Measurements from ENCODE around the gene TMEM161A.

DNA sequence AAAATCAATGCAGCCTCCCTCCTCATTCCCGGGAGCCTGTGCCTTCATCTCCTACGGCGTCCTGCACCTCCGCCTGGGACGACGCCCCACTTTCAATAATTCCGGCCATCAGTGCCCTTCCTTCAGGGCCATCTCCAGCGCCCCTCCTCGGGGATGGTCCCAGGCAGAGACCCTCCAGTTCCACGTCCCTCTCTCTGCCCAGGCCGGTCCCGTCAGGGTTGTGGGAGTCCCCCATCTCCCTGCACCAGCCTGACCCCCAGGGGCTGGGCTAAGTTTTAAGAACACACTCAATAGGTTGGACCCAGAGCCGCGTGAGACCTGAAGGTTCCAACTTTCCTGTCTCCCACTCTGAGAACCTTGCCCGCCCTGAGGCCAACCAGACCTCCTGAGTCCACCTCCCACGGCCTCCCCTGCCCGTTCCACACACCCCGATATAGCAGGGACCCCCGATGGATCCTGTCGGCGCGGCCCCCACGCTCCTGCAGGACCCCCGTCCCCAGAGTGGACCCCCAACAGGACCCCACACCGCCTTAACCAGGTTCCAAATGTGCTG, 646 bp downstream of the TMEM161A start:
- TF ChIP-seq CTCF (IDR thresholded peaks at IDR 0.05), result no peak
- TF ChIP-seq POLR2A (IDR thresholded peaks at IDR 0.05), result no peak
